Measurements from ENCODE around the gene GPR26. TPM values are rescaled to one million over a fixed set of nuclear protein-coding genes. Genes with fewer than 3 reads are reported as not detected.
A peak's percentile ranks its signal among the peaks of the same experiment; 100 is the strongest.

Gene GPR26
- total and polyA plus RNA-seq, 11 donors, result not detected

DNA sequence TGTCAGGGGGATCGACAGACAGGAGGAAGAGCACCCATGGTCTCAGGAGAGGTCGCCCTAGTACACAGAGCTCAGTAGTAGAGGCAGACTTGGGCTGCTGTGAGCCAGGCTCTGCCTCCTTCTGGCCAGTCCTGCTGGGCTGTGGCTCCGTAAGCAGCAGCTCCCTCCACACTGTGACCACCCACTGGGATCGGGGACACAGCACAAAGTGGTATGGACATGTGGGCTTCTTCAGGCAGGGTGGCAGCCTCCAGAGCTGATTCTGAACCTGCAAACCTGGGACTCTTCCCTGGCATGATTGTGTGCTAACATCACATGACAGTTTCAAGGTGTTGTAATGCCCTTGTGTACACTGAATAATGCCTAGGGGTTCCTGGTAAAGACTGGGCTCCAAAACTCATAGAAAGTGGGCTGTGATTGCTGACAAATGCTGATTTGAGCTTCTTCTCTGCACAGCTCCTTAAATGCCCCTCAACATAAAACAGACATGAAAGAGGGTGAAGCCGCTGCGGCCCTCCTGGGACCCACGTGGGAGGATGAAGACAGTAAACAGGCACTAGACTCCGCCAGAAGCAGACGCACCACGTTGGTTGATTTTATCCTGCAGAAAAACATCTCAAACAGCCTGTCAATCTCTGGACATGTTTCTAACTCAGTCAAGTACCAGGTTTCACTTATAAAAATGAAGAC is 76.7 kb downstream of the GPR26 start:
- Histone ChIP-seq H3K36me3 (no peaks in the 10 kb centered on the region), H3K9me3 (no peaks in the 10 kb centered on the region), H3K27ac (no peak overlapping the region), H3K4me1 (peaks cover 0 to 8% (median 0%) of the 10 kb centered on the region in 12 donors), H3K27me3 (no peaks in the 10 kb centered on the region), H3K4me3 (no peak overlapping the region)
- DNase-seq (no peak), ATAC-seq (no peak)
- 49 to 64% (median 54%) methylated on average over 8 to 10 of the region's 10 CpGs for WGBS, 4 donors
- TF ChIP-seq, protein P1, sequence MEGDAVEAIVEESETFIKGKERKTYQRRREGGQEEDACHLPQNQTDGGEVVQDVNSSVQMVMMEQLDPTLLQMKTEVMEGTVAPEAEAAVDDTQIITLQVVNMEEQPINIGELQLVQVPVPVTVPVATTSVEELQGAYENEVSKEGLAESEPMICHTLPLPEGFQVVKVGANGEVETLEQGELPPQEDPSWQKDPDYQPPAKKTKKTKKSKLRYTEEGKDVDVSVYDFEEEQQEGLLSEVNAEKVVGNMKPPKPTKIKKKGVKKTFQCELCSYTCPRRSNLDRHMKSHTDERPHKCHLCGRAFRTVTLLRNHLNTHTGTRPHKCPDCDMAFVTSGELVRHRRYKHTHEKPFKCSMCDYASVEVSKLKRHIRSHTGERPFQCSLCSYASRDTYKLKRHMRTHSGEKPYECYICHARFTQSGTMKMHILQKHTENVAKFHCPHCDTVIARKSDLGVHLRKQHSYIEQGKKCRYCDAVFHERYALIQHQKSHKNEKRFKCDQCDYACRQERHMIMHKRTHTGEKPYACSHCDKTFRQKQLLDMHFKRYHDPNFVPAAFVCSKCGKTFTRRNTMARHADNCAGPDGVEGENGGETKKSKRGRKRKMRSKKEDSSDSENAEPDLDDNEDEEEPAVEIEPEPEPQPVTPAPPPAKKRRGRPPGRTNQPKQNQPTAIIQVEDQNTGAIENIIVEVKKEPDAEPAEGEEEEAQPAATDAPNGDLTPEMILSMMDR (IDR thresholded peaks at IDR 0.05), result no peak
- intact Hi-C loops (cut with DNase I), result no loop called here

DNA sequence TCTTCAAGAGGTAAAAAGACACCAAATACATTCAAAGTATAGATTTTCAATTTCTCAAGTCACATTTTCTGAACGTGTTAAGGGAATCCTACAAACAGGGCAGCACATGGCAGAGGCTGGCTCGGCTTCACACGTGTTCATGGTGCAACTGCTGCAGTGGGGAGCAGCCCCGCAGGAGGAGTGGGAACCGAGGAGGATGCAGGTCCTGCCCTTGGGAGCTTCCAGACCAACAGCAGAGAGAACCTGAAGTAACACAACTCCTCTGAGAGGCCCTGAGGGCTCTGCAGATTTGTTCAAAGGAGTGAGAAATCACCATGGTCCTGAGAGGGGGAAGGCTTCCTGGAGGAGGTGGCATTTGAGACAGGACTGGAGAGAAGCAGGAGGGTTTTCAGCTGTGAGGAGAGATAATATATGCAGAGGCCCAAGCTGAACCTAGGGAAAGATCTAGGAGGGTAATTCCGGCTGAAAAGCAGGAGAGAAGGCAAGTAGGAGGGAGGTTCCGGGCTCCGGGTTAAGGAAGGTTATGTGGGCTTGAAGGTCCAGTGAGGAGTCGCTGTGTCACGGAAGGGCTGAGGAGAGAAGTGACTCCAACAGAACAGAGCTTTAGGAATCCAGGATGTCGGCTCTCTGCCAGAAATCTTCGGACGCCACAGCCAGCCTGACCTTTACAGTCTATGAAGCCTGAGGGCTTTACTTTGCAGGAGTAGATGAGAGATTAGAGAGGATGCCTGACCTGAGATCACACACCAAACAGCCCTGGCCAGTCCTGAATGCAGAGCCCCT is 77.5 kb downstream of the GPR26 start:
- intact Hi-C loops (cut with DNase I), result no loop called here
- H3K27me3 ChIP-seq, result no peaks in the 10 kb centered on the region
- H3K4me1 ChIP-seq, result peaks cover 0 to 8% (median 0%) of the 10 kb centered on the region in 12 donors
- TF ChIP-seq, protein P1 (IDR thresholded peaks at IDR 0.05), result no peak
- no peak for TF ChIP-seq POLR2A (IDR thresholded peaks at IDR 0.05)
- 42 to 44% (median 43%) methylated on average over 13 of the region's 13 CpGs for WGBS, 4 donors
- no peak overlapping the region for H3K4me3 ChIP-seq
- peak; percentile 58 to 89 (median 72) for ATAC-seq
- H3K27ac ChIP-seq, result peak overlapping the region in 1 of 12 donors; percentile 31
- no peaks in the 10 kb centered on the region for H3K36me3 ChIP-seq
- peak in 3 of 5 donors; percentile 27 to 43 (median 41) for DNase-seq
- no peaks in the 10 kb centered on the region for H3K9me3 ChIP-seq

DNA sequence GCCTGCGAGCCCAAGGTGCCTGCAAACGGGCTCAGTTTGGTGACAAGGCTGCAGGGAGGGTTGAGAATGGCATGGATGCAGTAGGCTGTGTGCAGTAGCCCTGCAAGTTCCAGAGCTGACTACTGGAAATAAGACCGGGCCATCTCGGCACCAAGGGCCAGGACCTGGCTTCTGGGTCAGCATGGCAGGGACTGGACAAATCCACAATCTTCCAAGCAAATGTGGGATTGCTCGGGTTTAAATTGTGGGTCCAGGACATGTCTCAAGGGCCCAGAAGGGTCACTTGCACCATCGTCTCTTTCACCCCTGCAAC is 78.0 kb downstream of the GPR26 start:
- 64 to 77% (median 67%) methylated on average over 6 of the region's 6 CpGs for WGBS, 4 donors
- peaks cover 0 to 8% (median 0%) of the 10 kb centered on the region in 12 donors for H3K4me1 ChIP-seq

More for the DNA sequence above, 78.0 kb downstream of the GPR26 start:
- intact Hi-C loops (cut with DNase I), result no loop called here
- DNase-seq (no peak), ATAC-seq (no peak)
- Histone ChIP-seq H3K36me3 (no peaks in the 10 kb centered on the region), H3K4me3 (no peak overlapping the region), H3K27ac (no peak overlapping the region), H3K27me3 (no peaks in the 10 kb centered on the region), H3K9me3 (no peaks in the 10 kb centered on the region)
- TF ChIP-seq POLR2A (IDR thresholded peaks at IDR 0.05), result no peak

Other genes with a start within 250 kb of the GPR26 start
- 10 to 100 TPM in 2 of 9 donors, 1 to 10 TPM in 7; 1.1 to 23.2 (median 5.8) TPM for gene CPXM2, start 225.5 kb downstream of the GPR26 start, total RNA-seq
- gene CPXM2, start 225.5 kb downstream of the GPR26 start, polyA plus RNA-seq, result 1 to 10 TPM; 1.2 to 1.8 TPM